LNCAP (cell line): Measurements from ENCODE around the gene IGF2.

Source experiments
- CTCF ChIP-seq: fragments of 450-650 bp; IDR thresholded peaks from 2 replicates; pipeline ENCODE4 v1.5.1; 2017; ENCODE audit warnings: mild to moderate bottlenecking

IGF2 gene

GRCh38 chr11:2130881-2131352 lies 8.3 kb downstream of the IGF2 start:
- no peak for TF ChIP-seq CTCF

GRCh38 chr11:2129699-2130366 lies 9.4 kb downstream of the IGF2 start:
- no peak for TF ChIP-seq CTCF

GRCh38 chr11:2129308-2129698 lies 9.9 kb downstream of the IGF2 start:
- no peak for TF ChIP-seq CTCF

GRCh38 chr11:2128511-2129307 lies 10.5 kb downstream of the IGF2 start:
- no peak for TF ChIP-seq CTCF

GRCh38 chr11:2128130-2128510 lies 11.1 kb downstream of the IGF2 start:
- TF ChIP-seq CTCF: no peak

- TF ChIP-seq CTCF: no peak
These were observed 11.6 kb downstream of the IGF2 start for GRCh38 chr11:2127482-2128129.

- TF ChIP-seq CTCF: no peak
These were observed 12.6 kb downstream of the IGF2 start for GRCh38 chr11:2126520-2127085.
